ENCODE data around the gene KRTAP10-4.

The KRTAP10-4 gene

GRCh38 chr21:44618909-44619308, 45.4 kb downstream of the KRTAP10-4 start:
- peak; percentile 79 for DNase-seq (ENCODE audit: low spot score)

- DNase-seq (ENCODE audit: low spot score), result no peak
These were observed 46.4 kb downstream of the KRTAP10-4 start for GRCh38 chr21:44619886-44620285.

- no peak for DNase-seq (ENCODE audit: low spot score)
These were observed 50.0 kb downstream of the KRTAP10-4 start for GRCh38 chr21:44623575-44623974.

Measured in CD4-positive, alpha-beta T cell treated with Interleukin-6 at 100 ng/mL for 8 hours (primary cell).